Osteoblast (primary cell): Measurements from ENCODE around the gene GLYR1. TPM values are rescaled to one million over a fixed set of nuclear protein-coding genes. Genes with fewer than 3 reads are reported as not detected.
A peak's percentile ranks its signal among the peaks of the same experiment; 100 is the strongest.
"Not testable (repeated sequence)": the region's sequence is repeated elsewhere in the genome, so short reads cannot be mapped to it uniquely, and the experiment has no call there.

Experiments
- DNase-seq: peaks from one replicate; pipeline ENCODE4 v3.0.0; 2011; ENCODE audit warnings: low spot score, mixed read lengths; ENCODE audit not compliant: insufficient read length; ENCODE audit errors: missing footprints
- H2AFZ ChIP-seq: 2 replicates; pipeline ENCODE4 v1.6.0; 2011; ENCODE audit warnings: mild to moderate bottlenecking, low read length
- H3K27ac ChIP-seq: 2 replicates; pipeline ENCODE4 v1.5.1; 2011; ENCODE audit warnings: mild to moderate bottlenecking, low read depth, low read length, moderate library complexity
- H3K27me3 ChIP-seq: 2 replicates; pipeline ENCODE4 v1.6.0; 2012; ENCODE audit warnings: mild to moderate bottlenecking, control low read depth, inconsistent platforms, low read length, moderate library complexity; ENCODE audit not compliant: insufficient read depth
- H3K36me3 ChIP-seq: 2 replicates; pipeline ENCODE4 v1.5.1; 2011; ENCODE audit warnings: mild to moderate bottlenecking, low read length, control low read depth, moderate library complexity; ENCODE audit not compliant: insufficient read depth
- H3K4me1 ChIP-seq: 2 replicates; pipeline ENCODE4 v1.5.1; 2011; ENCODE audit warnings: mild to moderate bottlenecking, low read length, control low read depth, moderate library complexity; ENCODE audit not compliant: insufficient read depth
- H3K4me2 ChIP-seq: 2 replicates; pipeline ENCODE4 v1.6.0; 2011; ENCODE audit warnings: mild to moderate bottlenecking, low read length; ENCODE audit not compliant: insufficient read depth
- H3K4me3 ChIP-seq: fragments of 200-600 bp; sonication (generic); 3 replicates; pipeline ENCODE4 v1.5.1; 2012; ENCODE audit warnings: mild to moderate bottlenecking, low read length, inconsistent platforms; ENCODE audit not compliant: insufficient read depth
- H3K79me2 ChIP-seq: 2 replicates; pipeline ENCODE4 v1.6.0; 2012; ENCODE audit warnings: mild to moderate bottlenecking, low read length, control low read depth, inconsistent platforms; ENCODE audit not compliant: insufficient read depth
- H3K9me3 ChIP-seq: 2 replicates; pipeline ENCODE4 v1.5.1; 2011; ENCODE audit warnings: low read depth, low read length, control low read depth
- H4K20me1 ChIP-seq: 2 replicates; pipeline ENCODE4 v1.6.0; 2012; ENCODE audit warnings: mild to moderate bottlenecking, low read length, control low read depth; ENCODE audit not compliant: insufficient read depth
- CTCF ChIP-seq: IDR thresholded peaks from 2 replicates; pipeline ENCODE4 v1.5.1; 2011; ENCODE audit warnings: mild to moderate bottlenecking, low read depth, low read length, moderate library complexity; ENCODE audit errors: extremely low read depth
- total RNA-seq: library from RNA; depleted of rRNA; stranded (reverse); fragments of >200 nt; gene quantifications from 2 replicates; pipeline ENCODE4 v1.2.3, GENCODE V29; 2012

GLYR1 gene
- total RNA-seq, 1 donor, result 48.1 TPM

DNA sequence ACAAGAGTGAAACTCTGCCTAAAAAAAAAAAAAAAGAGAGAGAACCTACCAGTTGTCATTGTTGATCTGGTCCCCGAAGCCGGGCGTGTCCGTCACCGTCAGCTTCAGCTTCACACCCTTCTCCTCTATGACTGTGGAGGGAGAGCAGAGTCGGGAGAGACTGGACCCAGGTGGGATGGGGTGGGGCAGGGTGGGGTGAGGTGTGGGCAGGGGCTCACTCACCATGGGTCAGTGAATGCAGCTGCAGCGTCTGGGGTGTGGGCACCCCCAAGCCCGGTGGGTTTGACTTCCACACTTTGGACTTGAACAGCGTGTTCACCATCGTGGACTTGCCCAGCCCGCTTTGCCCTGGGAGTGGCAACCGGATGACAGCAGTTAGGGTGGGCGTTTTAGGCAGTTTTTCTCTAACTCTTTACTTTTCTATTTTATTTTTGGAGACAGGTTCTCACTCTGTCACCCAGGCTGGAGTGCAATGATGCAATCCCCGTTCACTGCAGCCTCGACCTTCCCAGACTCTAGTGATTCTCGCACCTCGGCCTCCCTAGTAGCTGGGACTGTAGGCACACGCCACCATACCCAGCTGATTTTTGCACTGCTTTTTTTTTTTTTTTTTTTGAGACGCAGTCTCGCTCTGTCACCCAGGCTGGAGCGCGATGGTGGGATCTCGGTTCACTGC is 61.2 kb downstream of the GLYR1 start:
- Histone ChIP-seq H3K4me3 (no peak overlapping the region), H3K27me3 (no peaks in the 10 kb centered on the region), H3K4me2 (no peak overlapping the region), H3K9me3 (no peaks in the 10 kb centered on the region), H3K4me1 (no peaks in the 10 kb centered on the region), H3K79me2 (no peaks in the 10 kb centered on the region), H2AFZ (no peak overlapping the region), H3K27ac (no peak overlapping the region), H4K20me1 (no peaks in the 10 kb centered on the region), H3K36me3 (no peaks in the 10 kb centered on the region)
- peak; percentile 26 for DNase-seq
- no peak for TF ChIP-seq CTCF

GRCh38 chr16:4784444-4784987 is 62.6 kb downstream of the GLYR1 start:
- not testable (repeated sequence) for H2AFZ ChIP-seq, H3K4me1 ChIP-seq, H3K27me3 ChIP-seq, H3K79me2 ChIP-seq, H3K4me2 ChIP-seq, H3K4me3 ChIP-seq, H3K27ac ChIP-seq, H3K9me3 ChIP-seq, H3K36me3 ChIP-seq, H4K20me1 ChIP-seq, DNase-seq

DNA sequence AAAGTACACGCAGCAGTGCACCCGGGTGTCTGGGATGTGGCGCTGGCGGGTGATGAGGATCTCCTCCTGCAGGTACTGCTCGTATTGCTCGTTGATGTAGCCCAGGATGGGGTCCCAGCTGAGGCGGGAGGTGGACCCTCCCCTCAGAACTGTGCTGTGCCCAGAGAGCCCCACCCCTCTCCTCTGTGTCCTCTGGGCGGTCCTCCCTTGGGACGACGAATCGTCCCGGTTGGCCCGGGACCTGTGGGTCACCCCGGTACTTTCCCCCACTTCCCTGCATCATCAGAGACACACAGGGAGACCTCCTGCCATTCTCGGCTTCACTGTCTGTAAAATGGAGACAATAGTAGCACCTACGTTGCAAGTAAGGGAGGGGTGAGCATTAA is 63.1 kb downstream of the GLYR1 start:
- no peak for TF ChIP-seq CTCF
- no peaks in the 10 kb centered on the region for H3K27me3 ChIP-seq
- no peaks in the 10 kb centered on the region for H3K4me1 ChIP-seq
- H3K27ac ChIP-seq, result no peak overlapping the region
- H4K20me1 ChIP-seq, result no peaks in the 10 kb centered on the region
- H2AFZ ChIP-seq, result no peak overlapping the region
- no peaks in the 10 kb centered on the region for H3K79me2 ChIP-seq
- H3K4me2 ChIP-seq, result no peak overlapping the region
- no peaks in the 10 kb centered on the region for H3K36me3 ChIP-seq
- no peaks in the 10 kb centered on the region for H3K9me3 ChIP-seq
- H3K4me3 ChIP-seq, result no peak overlapping the region
- DNase-seq, result peak; percentile 56

DNA sequence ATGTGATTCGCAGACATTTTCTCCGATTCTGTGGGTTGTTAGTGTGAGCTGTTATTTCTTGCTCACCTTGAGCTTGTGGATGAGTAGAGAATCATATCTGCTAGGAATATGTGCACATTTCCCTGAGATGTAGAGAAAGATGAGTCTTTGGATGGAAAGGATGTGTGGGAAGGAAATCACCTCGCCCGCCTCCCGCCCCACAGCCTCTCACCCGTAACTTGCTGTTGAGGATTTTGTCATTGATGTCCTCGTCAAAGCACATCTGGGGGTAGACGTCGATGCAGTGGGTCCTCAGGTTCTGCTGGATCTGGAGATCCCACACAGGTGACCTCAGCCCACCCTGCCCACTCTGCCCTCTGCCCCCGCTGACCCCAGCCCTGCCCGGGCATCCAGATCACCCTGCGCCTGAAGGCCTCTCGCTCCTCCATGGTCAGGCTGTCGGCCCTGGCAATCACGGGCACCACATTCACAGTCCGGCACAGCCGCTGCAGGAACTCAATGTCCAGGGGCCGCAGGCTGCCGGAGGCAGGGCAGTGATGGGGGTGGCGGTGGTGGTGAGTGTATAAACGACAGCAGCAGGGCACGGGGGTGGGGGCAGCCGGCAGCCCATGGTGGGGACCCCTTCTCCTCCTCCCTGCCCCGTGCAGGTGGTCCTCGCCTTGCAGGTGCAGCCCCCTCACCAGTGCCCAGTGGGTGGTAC is 63.7 kb downstream of the GLYR1 start:
- H3K4me3 ChIP-seq, result no peak overlapping the region
- no peaks in the 10 kb centered on the region for H3K4me1 ChIP-seq
- H4K20me1 ChIP-seq, result no peaks in the 10 kb centered on the region
- H3K79me2 ChIP-seq, result no peaks in the 10 kb centered on the region
- no peak overlapping the region for H3K4me2 ChIP-seq
- H3K27ac ChIP-seq, result no peak overlapping the region
- DNase-seq, result peak; percentile 64
- H3K9me3 ChIP-seq, result no peaks in the 10 kb centered on the region
- no peak for TF ChIP-seq CTCF
- no peaks in the 10 kb centered on the region for H3K36me3 ChIP-seq
- no peaks in the 10 kb centered on the region for H3K27me3 ChIP-seq
- no peak overlapping the region for H2AFZ ChIP-seq
